ENCODE results near the gene TMEM225.

GRCh38 chr11:123851110-123851509 lies 34.4 kb downstream of the TMEM225 start:
- TF ChIP-seq CTCF (IDR thresholded peaks at IDR 0.05; ENCODE audit: insufficient read depth, low read depth, low read length) (no peak), EZH2 (IDR thresholded peaks at IDR 0.05; ENCODE audit: insufficient read depth, low read length) (no peak)

All from astrocyte (in vitro differentiated cells and primary cell).